GM18507 (cell line): Measurements from ENCODE around the gene LRP6.
A peak's percentile ranks its signal among the peaks of the same experiment; 100 is the strongest.

Experiments used
- DNase-seq: peaks from one replicate; pipeline ENCODE4 v3.0.0; 2011; ENCODE audit warnings: low read depth; ENCODE audit not compliant: insufficient read length; ENCODE audit errors: extremely low spot score
- FAIRE-seq: peaks from 2 replicates; lab custom pipeline; 2011; peaks lifted over from hg19 to GRCh38; lab: Jason Lieb, UNC

Gene LRP6

DNA sequence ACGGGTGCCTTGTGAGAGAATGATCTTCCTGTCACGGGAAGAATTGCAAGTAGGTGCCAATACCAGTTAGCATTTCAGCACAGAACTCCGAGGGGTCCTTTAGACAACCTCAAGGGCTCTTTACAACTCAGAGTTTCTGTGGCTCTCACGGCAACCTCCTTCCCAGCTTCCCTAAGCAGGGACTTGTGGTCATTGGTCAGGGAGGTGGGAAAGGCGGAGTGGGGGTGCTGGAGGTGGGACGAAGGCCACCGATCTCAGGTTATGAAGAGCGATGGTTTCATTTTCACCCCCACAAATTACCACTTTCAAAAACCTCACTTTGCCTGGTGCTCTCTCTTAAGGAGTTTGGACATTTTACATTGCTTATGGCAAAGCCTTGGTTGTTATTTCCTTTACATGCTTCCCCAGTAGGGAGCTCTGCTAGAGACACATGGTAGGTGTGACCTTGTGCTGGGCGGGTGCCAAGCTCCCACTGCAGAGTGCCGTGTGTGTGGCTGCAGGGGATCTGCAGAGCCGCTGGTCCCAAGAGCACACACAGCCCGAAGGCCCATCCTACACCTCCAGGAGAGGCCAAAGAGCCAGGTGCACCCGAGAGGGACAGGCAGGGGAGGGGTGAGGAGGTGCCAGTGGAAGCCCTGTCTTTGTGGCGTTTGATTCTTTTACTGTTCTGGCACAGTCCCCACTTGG lies 174.7 kb downstream of the LRP6 start:
- no peak for FAIRE-seq
- DNase-seq, result no peak

DNA sequence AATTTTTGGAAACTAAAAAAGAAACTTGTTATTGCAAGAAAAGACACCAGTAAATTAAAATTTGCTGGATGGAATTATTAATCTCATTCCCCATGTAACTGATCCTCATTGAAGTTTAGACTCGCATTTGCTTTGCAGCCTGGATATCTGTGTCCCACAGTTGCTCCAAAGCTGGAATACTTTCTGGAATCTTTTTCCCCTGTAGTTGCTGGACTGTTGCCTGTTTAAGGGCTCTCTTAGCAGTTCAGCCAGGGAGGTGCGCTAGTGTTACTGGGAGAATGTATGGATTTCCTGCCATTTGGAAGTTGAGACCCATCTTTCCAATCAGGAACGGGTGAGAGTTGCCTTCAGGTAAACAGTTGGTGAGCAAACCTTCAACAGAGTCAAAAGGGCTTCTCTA lies 175.8 kb downstream of the LRP6 start:
- DNase-seq, result no peak
- FAIRE-seq, result no peak

- no peak for FAIRE-seq
- DNase-seq, result no peak
These were observed 178.1 kb downstream of the LRP6 start for GRCh38 chr12:12088761-12089160.

DNA sequence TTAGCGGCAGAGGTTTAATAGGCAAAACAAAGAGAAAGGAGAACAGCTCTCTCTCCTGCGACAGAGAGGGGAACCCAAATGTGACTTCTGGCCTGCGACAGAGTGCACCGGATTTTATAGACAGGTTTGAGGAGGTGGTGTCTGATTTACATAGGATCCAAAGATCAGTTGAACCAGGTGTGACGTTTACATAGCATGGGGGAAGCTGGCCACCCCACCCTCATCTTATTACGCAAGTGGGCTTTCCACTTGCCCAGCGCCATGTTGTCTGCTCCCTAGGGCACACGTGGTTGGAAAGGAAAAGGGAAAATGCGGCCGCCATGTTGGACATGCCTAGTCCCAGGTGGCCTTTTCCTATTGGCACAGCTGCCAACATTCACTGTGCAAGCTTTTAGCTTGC lies 178.7 kb downstream of the LRP6 start:
- FAIRE-seq (no peak), DNase-seq (no peak)

GRCh38 chr12:12087693-12088034 lies 179.2 kb downstream of the LRP6 start:
- DNase-seq (no peak), FAIRE-seq (no peak)

GRCh38 chr12:12086973-12087692 lies 179.7 kb downstream of the LRP6 start:
- no peak for FAIRE-seq
- no peak for DNase-seq

- FAIRE-seq (no peak), DNase-seq (no peak)
These were observed 180.5 kb downstream of the LRP6 start for GRCh38 chr12:12086362-12086761.

- no peak for DNase-seq
- FAIRE-seq, result no peak
These were observed 183.2 kb downstream of the LRP6 start for GRCh38 chr12:12083688-12084087.

DNA sequence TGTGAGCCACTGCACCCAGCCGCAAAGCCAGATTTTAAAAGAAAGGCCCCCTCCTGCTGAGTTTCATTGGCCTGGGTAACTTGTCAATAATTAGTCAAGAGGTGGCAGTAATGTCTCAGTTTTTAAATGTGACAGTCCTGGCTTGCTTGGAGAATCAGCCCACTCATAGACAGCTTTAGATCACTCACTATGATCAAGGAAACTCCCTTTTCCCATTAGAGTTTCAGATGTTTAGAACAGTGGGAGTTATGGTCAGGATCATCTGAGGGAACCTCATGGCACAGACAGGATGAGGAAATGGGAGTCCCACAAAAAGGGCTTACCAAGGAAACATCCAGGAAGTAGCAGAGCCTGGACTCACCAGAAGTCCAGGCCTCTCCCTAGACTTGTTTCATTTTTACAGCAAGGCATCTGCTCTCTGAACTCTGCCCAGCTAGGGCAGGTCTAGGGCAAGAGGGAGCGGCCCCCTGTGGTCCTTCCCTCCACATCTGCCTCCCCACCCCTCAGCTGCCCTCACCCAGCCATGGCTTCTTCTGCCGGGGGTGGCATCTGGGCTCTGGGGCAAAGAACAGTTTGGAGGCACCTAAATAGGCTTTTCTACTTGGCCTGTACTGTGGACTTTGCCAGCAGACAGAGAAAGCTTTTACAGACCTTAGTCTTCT lies 184.9 kb downstream of the LRP6 start:
- FAIRE-seq (peak; percentile 51), DNase-seq (peak; percentile 48)

GRCh38 chr12:12079291-12079690 lies 187.6 kb downstream of the LRP6 start:
- DNase-seq (no peak), FAIRE-seq (no peak)

DNA sequence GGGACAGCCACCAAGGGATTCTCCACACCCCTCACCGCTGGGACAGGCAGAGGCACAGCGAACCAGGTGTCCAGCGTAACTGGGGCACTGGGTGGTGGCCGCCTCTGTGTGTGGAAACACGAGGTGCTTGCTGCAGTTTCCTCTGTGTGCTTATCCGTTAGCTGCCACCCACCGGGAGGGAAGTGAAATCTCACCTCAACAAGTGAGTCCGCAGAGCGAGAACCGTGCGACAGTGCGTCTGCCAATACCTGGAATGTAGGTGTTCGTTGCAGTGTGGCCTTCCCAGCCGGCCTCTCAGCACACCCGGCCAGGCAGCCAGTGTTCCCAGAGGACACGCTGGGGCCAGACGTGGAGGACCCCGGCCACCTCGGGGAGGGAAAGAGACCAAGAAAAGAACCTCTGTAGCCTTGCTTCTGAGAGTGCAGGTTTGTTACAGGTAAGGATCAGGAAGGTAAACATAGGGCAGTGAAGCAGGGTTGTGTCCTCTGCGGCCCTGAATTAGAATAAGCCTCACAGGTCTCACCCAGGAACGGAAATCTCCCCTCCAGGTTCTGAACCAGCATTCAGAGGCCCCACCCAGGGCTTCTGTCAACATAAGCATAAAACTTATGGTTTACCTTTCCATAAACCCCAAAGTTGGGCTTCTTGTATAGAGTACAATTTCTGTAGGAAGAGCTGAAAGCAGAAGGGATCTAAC lies 194.6 kb downstream of the LRP6 start:
- DNase-seq (no peak), FAIRE-seq (peak; percentile 66)

DNA sequence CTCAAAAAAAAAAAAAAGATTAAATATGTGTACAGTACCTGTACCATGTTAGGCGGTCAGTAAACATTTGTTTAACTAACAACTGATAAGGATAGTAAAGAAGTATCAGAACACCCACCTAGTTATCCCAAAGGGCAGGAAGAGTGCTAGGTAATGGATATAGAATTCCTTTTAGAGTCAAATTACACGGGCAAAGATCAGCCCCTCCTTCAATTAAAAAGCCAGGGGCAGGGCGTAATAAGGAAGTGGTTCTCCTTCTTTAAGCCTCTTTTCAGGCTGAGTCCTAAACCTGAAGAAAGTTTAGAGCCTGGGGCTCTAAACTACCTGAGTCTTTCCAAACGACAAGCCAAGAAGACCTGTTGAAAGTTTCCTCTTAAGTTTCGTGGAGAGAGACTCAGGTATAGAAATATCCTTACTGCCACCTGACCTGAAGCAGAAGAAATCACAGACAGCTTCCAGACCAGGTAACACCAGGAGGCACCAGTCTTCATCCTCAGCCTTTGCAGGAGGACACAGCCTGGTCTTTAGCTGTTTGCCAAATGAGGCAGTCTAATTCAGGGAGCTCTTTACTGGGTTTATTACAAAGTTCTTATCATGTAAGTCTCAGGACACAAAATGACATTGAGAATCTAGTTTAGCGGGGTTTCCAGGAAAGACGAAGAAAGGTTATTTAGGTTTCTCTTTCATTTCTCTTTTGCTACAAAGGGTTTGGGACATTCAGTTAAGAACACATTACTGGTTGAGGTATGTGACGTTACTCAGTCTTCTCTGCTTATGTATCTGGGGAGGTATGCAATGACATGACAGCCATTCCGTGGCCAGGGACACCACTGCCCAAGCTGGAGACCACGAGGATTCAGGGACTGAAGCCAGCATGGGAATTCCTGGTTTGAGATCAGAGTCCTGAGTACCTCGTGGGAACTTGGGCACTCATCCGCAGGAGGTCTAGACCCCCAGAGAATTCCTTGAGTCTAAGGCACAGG lies 195.9 kb downstream of the LRP6 start, which contains the start of gene BCL2L14:
TSS of gene BCL2L14 (plus strand) at position 266 of the 983 bp plus-strand sequence. CDS start 8,367 bp downstream, outside the sequence.
- FAIRE-seq (peak; percentile 75), DNase-seq (peak; percentile 26)

DNA sequence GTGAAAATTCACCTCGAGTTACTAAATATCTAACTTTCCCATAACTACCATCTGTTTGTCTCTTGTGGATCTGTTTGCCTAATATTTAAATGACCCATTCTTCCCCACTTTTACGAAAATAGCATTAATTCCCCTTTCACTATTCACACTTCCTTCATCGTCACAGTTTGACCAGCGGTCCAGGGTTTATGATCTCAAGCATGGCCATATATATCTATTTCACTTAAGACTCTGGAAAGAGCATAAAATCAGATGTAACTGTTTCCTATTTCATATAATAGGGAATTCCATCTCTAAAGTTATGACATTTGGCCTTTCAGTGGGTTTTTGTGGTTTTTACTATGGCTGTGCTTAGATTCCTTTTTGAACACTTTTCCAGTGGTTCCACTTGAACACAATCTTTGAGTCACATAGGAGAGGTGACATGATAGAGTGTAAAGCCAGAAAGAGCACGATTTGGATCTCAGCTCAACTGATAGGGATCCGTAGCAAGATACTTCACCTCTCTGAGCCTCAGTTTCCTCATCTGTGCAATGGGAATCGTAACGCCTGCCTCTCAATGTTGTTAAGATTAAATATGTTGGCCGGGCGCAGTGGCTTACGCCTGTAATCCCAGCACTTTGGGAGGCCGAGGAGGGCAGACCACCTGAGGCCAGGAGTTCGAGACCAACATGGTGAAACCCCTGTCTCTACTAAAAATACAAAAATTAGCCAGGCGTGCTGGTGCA lies 196.9 kb downstream of the LRP6 start:
- FAIRE-seq (no peak), DNase-seq (no peak)

DNA sequence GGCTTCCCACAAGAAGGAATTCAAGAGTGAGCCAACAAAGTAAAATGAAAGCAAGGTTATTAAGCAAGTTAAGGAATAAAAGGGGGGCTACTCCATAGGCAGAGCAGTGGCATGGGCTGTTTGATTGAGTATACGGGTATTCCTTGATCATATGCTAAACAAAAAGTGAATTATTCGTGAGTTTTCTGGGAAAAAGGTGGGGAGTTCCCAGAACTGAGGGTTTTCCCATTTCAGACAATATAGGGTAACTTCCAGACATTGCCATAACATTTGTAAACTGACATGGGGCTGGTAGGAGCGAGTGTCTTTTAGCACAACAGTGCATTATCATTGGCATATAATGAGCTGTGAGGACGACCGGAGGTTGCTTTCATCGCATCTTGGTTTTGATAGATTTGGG lies 198.1 kb downstream of the LRP6 start:
- FAIRE-seq, result no peak

More for the DNA sequence above, 198.1 kb downstream of the LRP6 start:
- no peak for DNase-seq
